Stimulated activated CD8-positive, alpha-beta memory T cell treated with anti-CD3 and anti-CD28 coated beads, Interleukin-7, amount 100 ng/mL, for 48 hours (primary cell): Measurements from ENCODE around the gene FAM240A.

Source experiments
- DNase-seq, 2 donors: peaks; one replicate each; pipeline ENCODE4 v3.0.0-alpha.2; 2020; ENCODE audit warnings: low read depth in 1 of 2; ENCODE audit errors: extremely low read depth in 1 of 2

Gene FAM240A

DNA sequence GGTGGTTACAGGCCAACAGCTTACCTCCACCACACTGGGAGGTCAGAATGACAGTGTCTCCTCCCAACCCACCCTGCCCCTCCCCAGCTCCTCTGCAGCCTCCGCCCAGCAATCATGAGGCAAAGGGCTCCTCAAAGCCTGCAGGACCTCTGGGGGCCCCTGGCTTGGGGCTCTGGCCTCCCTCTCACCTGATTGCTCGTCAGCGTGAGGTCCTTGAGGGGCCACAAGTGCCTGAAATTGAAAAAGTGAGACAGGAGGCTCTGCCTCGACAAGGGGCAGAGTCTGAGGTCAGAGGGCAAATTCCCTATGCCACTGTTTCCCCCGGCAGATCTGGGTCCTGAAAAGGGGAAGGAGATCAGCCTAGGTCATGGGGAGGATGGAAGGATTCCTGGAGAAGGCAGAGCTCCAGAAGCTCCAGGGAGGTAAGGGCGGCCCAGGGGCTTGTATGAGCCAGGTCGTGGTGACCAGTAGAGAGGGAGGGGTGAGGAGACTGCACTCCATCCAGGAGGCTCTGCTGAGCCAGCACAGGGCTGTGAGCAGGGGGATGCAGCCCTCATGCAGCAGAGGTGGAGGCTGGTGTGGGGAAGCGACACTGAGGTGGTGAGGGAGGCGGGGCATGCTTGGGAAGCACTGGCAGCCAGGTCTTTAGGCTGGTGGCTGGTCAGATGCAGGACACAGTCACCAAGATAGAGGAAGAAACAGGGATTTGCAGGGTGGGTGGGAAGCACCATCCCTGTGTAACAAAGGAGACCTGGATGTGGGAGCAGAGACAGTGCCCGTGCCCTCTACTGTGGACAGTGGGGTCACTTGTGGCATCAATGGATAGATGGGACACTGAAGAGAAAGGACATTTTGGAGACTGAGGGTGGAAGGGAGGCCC, 61.1 kb downstream of the FAM240A start:
- no peak for DNase-seq

DNA sequence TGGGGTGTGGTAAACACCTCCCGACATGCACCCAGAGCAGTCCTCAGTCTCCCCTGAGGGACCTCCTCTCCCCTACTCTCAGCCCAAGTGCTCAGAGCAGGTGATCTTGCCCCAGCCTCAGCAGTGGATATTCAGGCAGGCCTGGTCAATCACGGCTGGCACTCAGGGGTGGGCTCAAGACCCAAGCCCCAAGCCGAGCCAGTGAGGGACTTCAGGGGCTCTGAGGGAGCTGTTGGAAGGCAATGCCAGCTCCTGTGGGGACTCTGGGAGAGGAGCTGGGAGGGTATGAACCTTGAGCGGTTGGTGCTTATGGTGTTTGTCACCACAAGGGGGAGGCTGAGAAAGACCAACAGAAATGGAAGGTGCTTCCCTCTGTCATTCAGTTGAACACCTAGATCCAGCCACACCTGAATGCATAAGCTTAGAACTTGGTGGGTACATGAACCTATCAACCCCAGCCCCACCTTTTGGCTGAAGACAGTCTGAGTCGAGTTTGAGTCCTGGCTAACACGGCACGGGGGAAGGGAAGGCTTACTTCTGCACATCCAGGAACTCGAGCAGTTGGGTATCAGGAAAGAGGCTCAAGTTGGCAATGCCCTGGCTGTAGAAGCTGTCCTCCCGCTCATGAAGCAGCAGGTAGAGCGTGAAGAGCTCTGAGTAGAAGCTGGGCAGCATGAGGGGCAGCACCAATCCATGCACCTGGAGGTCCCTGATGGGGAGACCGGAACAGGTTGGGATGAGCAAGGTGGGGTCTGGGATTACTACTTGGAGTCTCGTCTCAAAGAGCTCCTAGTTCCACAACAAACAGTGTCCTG, 61.9 kb downstream of the FAM240A start:
- no peak for DNase-seq

DNA sequence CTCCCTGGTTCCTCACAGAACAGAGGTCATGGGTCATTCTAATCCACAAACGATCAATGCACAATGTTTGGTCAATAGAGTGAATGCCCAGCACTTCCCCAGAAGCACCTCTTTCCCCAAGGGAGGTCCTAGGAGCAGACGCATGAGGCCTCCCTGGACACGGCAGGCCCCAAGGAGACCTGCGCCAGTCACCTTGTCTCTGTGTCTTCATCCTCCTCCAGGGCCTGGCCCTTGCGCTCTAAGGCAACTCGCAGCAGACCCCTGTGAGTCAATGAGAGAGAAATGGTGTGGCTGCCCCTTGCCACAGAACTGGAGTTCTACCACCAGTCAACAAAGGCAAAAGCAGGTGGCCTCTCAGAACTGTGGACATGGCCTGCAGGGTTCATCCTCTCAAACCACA, 63.1 kb downstream of the FAM240A start:
- no peak for DNase-seq
